GM18868 (cell line): ENCODE measurements around the gene DPH5.
"Not testable (repeated sequence)": the region's sequence is repeated elsewhere in the genome, so short reads cannot be mapped to it uniquely, and the experiment has no call there.

ENCODE experiments used
- ATAC-seq: cut with Tn5 transposase; IDR thresholded peaks from one replicate; pipeline ENCODE4 v1.9.1; 2021; ENCODE audit warnings: mild to moderate bottlenecking, moderate library complexity; ENCODE audit not compliant: unreplicated experiment

The DPH5 gene, protein sequence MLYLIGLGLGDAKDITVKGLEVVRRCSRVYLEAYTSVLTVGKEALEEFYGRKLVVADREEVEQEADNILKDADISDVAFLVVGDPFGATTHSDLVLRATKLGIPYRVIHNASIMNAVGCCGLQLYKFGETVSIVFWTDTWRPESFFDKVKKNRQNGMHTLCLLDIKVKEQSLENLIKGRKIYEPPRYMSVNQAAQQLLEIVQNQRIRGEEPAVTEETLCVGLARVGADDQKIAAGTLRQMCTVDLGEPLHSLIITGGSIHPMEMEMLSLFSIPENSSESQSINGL

GRCh38 chr1:101025657-101026429, at the start of gene DPH5:
DPH5 (minus strand) TSS chr1:101025784; CDS start chr1:101025443, 341 bp downstream.
- ATAC-seq: peak; percentile 81

DNA sequence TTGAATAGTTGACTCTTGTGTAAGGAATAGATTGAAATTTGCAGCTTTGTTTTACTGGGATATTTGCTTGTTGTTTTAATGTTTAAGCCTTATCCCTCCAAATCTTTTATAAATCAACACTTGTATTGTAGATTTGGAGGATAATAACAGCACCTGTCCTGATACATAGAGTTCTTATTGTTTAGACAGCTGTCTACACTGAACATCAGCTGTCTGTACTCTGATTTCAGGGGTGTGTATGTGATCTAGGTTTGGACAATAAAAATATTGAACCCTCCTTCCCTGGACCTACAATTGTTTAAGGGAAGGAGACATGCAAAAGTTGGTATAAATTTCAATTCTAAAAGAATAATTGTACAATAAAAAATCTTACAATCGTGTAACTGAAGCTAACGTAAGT, 48.3 kb upstream of the DPH5 start:
- no peak for ATAC-seq

DNA sequence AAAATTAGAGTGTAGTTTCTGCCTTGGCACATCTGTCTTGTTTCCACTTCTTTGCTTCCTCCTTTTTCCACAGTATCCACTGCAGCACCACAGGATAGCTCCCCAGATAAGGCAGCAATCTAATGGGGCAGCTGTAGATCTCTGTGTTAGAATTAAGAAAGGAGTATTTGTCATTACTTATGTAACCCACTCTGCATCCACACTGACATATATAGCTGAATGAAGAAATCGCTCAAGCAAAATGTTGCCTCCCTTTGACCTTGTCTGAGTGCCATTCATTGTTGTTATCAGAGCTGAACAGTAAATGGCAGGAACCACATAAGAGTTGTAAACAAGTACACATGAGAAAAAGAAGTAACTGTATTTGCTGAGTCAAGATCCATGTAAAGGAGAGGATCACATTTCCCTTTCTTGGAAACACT, 45.9 kb upstream of the DPH5 start:
- no peak for ATAC-seq

DNA sequence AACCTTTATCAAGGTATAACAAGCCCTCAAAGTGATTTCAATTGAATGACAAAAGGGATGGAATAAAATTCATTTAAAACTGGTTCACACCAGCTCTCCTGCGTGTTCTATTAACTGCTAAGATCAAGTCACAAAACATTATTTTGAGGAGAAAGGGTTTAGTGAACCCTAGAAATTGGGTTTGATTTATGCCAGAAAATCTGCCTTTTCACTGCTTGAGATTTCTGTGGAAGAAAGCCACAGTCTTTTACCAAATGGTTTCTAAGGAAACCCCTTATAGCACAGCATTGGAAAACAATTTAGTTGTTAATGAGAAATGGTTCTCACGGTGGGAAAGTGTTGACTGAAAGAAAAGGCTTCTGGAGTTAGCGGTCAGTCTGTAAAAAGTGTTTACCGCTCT, 43.6 kb upstream of the DPH5 start:
- ATAC-seq: no peak

GRCh38 chr1:101066937-101067335, 41.4 kb upstream of the DPH5 start:
- not testable (repeated sequence) for ATAC-seq

DNA sequence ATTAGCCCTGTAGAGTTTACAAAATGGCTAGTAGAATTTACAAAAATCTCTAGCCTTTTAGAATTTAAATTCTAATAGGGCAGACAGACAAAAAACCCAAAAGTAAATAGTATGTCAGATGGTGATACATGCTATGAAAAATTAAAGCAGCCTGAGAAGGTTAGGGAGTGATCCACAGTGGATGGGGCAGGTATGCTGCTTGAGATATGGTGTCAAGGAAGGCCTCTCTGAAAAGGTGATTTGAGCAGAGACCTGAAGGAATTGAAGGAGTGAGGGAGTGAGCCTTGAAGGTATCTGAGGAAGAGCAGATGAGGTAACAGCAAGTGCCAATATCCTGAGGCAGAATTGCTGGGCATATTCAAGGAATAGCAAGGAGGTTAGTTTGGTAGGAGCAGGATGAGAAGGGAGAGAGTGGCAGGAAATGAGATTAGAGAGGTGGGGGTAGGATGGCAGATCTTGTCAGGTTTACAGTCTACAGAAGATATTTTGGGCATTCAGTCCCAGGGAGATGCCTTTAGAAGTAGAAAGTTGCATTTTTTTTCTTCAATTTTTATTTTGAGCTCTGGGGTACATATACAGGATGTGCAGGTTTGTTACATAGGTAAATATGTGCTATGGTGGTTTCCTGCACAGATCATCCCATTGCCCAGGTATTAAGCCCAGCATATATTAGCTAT, 40.8 kb upstream of the DPH5 start:
- no peak for ATAC-seq

DNA sequence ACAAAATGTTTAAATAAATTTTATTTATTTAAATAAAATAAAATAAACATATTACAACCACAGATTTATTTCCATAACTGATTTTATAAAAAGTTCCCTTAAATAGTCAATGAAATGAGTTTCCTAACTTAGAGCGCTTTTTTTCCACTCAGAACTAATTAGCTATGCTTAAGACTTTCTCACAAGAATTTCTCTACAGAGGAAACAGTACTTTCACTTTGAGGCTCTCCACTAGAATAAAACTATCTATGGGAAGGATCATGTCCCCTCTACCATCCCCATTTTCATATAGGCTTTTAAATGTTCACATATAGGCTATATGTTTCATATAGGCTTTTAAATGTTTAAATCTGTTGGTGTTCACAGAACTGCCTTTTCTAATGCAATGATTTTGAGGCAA, 40.0 kb upstream of the DPH5 start:
- peak; percentile 57 for ATAC-seq

- no peak for ATAC-seq
These were observed 39.1 kb upstream of the DPH5 start for GRCh38 chr1:101064697-101065096.

- peak; percentile 82 for ATAC-seq
These were observed 35.4 kb upstream of the DPH5 start for GRCh38 chr1:101060992-101061391.

DNA sequence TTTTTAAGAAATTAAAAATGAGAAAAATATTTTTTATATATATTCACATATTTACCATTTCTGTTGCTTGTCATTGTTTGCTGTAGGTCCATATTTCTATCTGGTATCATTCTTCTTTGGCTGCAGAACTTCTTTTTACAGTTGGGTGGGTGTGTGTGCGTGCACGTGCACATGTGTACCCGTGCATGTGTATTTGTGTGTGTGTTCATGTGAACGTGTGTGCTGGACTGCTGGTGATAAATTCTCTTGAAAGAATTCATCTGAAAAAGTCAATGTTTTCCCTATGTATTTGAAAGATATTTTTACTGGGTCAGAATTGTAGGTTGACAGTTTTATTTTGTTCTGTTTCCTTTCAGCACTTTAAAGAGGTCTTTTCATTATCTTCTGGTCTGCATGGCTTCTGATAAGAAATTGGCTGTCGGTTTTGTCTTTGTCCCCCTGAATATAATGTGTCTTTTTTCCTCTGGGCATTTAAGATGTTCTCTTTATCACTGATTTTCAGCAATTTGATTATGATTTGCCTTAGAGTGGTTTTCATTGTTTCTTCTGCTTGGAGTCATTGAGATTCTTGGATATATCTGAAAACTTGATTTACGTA, 34.5 kb upstream of the DPH5 start:
- no peak for ATAC-seq

DNA sequence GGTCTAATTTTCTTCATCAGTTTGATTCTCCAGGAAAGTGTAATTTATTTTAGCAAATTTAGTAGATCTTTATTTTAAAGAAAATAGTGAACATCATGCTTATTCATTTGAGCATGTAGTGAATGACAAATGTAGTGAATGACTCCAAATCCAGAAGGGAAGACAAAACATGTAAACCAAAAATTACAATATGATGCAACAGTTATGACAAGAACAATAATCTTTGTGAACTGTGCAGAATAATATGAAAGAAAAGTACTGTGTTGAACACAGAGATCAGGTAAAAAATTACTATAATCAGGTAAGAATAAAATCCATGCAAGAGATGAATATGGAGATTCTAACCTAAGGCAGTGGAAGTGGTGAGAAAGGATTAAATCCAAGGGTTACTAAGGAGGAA, 30.0 kb upstream of the DPH5 start:
- ATAC-seq: no peak

DNA sequence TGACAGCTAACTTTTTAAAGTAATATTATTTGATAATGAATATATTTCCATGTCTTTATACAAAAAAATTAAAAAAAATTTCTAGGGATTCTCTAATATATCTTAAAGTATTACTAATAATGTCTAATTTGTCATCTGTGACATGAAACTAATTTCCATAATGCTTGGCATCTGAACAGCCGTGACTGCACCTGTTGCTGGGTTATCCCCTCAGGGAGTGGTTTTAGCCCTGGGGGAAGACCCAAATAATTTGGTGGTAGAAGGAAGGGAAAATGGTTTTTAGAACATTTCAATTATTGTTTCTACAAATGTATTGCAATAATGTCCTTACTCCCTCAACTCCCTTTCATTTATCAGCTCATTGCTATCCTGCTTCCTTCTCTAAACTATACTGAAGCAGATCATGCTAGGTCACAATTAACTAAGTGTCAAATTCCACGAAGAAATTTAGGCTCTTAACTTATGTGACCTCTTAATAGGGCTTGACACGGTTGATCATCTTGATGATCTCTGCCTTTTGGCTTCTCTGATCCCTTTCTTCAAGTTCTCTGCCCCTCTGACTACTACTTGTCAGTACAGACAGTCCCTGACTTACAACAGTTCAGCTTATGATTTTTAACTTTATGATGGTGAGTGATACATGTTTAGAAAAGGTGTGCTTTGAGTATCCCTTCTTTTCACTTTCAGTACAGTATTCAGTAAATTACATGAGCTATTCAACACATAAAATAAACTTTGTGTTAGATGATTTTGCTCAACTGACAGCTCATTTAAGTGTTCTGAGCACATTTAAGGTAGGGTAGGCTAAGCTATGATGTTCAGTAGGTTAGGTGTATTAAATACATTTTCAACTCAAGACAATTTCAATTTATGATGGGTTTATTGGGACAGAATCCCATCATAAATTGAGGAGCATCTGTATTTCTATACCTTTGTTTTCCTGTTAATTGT, 26.4 kb upstream of the DPH5 start:
- peak; percentile 89 for ATAC-seq

DNA sequence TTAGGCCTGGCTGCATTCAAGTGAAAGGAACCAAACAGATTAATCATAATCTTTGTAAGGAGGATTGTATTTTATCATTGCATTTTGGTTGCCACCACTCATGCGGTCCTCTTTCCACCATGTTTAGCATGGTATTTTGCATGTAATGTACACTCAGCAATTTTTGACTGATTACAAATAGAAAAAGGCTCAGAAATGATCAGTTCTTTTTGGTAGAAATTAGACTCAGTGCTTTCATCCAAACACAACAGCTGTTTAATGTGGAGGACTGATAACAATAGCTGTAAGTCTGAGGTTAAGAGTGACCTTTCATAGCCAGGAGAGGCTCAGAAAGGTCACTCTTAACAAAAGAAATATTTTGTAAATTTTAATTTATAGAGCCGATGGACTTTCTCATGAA, 25.3 kb upstream of the DPH5 start:
- ATAC-seq: no peak

- ATAC-seq: peak; percentile 19
These were observed 19.2 kb upstream of the DPH5 start for GRCh38 chr1:101044749-101045148.

GRCh38 chr1:101044259-101044658, 18.7 kb upstream of the DPH5 start:
- peak; percentile 48 for ATAC-seq

- ATAC-seq: no peak
These were observed 18.2 kb upstream of the DPH5 start for GRCh38 chr1:101043776-101044175.

- ATAC-seq: no peak
These were observed 15.7 kb upstream of the DPH5 start for GRCh38 chr1:101041300-101041699.

DNA sequence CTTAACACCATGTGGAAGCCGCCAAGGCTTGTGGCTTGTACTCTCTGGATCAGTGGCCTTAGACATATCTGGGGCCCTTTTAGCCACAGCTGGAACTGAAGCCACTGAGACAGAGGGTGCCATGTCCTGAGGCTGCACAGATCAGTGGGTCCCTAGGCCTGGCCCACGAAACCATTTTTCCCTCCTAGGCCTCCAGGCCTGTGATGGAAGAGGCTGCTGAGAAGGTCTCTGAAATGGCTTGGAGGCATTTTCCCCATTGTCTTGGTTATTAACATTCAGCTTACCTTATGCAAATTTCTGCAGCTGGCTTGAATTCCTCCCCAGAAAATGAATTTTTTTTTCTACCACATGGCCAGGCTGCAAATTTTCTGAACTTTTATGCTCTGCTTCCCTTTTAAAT, 15.1 kb upstream of the DPH5 start:
- no peak for ATAC-seq

GRCh38 chr1:101039245-101039644, 13.7 kb upstream of the DPH5 start:
- no peak for ATAC-seq

DNA sequence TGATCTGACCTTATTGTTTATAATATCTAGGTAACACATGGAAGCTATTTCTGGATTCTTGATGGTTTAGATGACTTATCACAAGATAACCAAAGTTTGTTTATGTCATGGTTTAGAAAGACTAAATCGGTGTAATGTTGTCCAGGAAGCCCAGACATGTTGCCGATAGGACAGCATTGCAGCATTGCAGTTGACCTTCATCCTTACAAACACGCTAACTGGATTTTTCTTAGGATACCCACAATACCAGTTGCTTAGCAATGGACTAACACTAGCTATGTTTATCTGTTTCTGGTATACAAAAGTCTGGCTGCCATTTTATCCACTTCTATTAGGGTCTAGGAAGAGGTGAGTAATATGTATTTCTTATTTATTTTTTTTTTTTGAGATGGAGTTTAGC, 11.7 kb upstream of the DPH5 start:
- ATAC-seq: no peak
